Activated CD4-positive, alpha-beta T cell treated with anti-CD3 and anti-CD28 coated beads, Interleukin-2, amount 50 U/mL, for 48 hours (primary cell): ENCODE measurements around the gene PLXDC2.

Experiments used
- DNase-seq, 2 experiments: peaks; one replicate each; pipeline ENCODE4 v3.0.0-alpha.2; 2020

The PLXDC2 gene

GRCh38 chr10:20073167-20073566 lies 256.9 kb downstream of the PLXDC2 start:
- DNase-seq: no peak

- DNase-seq: no peak
These were observed 259.5 kb downstream of the PLXDC2 start for GRCh38 chr10:20075713-20076112.

DNA sequence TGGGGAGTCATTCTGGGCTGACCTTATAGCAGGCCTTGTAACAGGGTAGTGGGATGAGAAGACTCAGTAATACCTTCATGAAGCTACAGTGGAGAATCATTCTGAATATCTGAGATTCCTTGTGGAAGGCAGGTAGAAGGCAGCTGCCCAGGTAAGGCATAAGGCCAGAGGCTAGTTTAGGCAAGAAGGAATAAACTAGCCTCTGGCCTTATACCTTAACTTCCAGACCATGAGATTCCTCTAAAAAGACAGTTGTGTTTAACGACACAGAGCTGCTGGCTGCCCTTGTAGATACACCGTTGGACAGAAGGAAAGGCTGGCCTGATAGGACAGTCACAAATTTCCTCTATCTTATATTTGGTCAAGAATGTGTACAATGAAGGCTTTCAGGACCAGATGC lies 268.2 kb downstream of the PLXDC2 start:
- DNase-seq: no peak

GRCh38 chr10:20085115-20085514 lies 268.9 kb downstream of the PLXDC2 start:
- DNase-seq: no peak

DNA sequence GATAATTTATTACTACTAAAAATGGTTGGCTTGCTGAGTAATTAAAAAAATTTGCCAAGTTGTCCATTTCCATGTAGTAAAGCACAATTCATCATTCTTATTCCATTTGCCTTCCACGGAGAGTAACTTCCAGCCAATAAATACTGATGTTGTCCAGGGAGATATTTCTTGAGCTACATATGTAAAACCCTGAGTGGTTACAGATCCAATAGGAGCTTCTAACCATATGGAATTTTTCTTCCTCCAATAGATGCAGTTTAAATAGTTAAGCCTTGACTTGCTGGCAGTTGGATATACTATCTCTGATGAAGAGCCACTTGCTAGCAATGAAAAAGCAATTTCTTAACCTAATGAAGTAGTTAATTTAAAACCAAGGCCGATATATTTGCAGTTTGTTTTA lies 271.1 kb downstream of the PLXDC2 start:
- DNase-seq: no peak

GRCh38 chr10:20088061-20088701 lies 271.9 kb downstream of the PLXDC2 start:
- no peak for DNase-seq

- no peak for DNase-seq
These were observed 273.6 kb downstream of the PLXDC2 start for GRCh38 chr10:20089879-20090278.

DNA sequence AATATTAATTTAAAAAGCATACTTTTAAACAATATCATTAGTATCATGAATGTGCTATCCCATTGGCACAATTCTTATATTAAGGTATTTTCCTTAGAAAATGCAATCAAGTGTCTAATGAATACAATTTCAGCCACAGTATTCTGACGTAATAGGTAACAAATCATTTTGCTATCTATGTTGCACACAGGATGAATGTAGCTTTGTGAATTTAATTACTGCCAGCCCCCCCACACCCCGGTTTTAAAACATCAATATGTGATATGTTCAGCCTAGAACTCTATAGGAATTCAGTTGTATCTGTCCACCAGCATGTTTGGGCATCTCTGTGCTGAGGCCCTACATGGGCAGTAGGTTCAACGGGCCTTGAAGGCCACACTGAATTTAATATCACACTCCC lies 274.6 kb downstream of the PLXDC2 start:
- DNase-seq: no peak

DNA sequence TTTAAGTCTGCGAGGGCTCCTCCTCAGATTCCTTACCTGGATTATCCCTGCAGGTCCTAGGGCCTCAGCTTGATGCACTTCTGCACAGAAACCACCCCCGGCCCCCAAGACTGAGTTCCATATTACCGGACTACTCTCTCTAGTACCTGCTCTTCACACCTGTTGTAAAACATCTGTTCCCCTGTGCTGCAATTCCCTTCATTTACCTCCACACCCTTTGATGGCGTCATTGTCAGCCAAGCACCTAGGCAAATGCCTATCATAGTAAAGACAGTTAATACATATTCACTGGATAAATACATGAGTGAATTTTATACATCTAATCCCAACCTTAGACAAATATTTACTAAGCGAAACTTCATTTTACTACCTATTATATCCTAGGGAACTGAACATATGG lies 275.5 kb downstream of the PLXDC2 start:
- no peak for DNase-seq

GRCh38 chr10:20093600-20093999 lies 277.4 kb downstream of the PLXDC2 start:
- no peak for DNase-seq

DNA sequence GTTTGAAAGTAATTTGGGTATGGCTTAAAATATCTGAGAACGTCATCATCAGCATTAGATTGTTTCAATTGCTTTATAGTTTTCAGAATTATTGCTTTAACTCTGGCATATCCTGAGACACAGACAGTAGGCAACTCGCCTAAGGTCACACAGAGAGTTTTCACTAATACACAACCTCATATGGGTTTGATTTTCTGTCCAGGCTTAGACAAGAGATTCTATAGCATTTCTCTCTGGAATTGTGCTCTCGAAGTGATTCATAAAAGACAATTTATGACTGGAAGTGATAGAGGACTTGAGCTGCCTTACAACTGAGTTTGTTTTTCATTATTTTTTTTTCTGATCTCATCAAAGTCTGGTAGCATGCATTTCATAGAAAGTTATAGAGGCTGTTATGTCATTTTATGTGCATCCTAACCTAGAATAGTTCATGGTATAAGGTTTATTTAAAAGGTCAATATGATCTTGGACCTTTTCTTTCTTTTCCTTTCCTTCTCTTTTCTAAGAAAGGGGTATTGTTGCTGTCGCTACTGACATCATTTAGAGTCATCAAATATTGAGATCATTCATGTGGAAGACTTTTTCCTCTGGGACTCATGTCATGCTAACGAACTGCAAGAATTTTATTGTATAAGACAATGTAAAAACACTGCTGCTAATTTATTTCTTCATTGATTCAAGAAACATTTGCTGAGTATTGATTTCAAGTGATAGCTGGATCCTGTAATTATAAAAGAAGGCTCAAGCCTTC lies 278.2 kb downstream of the PLXDC2 start:
- DNase-seq: no peak

GRCh38 chr10:20100171-20100570 lies 283.9 kb downstream of the PLXDC2 start:
- no peak for DNase-seq

DNA sequence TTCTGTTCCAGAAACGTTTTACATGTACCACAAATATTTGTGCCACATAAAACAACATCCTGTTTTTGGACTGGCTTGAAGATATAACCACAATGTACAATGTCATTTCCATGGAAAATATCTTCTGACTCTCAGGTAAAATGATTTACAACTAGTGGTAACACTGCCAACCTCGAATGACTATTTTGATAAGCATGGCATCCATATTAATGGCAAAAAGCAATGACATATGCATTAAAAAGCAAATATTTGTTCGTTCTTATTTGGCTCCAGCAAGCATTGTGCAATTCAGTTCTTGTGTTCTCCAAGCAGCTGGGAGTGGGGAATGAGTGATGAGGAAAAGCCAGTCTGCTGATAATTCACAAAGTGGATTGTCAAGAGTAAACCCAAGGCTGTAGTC lies 289.0 kb downstream of the PLXDC2 start:
- DNase-seq: no peak

DNA sequence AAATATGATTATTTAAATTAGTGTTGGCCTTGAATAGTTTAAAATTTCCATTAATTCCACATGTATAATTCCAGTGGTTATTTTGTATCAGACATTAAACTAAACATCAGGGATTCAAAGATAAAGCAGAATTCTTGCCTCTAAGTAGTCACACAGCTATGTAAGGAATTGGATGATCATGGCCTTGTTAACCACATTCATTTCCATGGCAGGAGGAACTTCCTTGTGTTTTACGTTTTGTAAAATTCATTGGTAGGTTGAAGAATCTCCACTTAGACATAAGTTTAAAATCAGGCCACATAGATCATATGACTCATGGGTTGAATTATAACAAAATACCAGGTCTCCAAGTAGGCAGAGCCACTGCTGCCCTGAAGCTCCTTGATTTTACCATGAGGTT lies 289.7 kb downstream of the PLXDC2 start:
- no peak for DNase-seq

GRCh38 chr10:20108021-20108420 lies 291.8 kb downstream of the PLXDC2 start:
- no peak for DNase-seq

DNA sequence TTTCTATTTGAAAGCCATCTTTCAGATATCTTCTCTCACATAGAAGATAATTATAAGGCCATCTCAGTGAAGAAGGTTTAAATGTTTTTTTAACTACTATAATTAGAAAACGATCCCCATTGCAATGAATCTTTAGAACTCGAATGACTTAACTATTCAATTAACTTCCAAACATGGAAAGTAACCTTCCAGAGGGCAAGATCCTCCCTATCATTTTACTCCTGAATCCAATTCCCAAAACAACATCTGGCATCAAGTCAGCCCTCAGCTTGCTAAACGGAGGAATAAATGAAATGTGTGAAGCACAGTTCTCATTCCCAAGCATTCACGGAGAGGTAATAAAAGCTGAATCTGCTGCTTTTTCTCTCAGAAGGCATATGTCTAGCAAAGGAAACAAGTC lies 293.4 kb downstream of the PLXDC2 start:
- DNase-seq: no peak

DNA sequence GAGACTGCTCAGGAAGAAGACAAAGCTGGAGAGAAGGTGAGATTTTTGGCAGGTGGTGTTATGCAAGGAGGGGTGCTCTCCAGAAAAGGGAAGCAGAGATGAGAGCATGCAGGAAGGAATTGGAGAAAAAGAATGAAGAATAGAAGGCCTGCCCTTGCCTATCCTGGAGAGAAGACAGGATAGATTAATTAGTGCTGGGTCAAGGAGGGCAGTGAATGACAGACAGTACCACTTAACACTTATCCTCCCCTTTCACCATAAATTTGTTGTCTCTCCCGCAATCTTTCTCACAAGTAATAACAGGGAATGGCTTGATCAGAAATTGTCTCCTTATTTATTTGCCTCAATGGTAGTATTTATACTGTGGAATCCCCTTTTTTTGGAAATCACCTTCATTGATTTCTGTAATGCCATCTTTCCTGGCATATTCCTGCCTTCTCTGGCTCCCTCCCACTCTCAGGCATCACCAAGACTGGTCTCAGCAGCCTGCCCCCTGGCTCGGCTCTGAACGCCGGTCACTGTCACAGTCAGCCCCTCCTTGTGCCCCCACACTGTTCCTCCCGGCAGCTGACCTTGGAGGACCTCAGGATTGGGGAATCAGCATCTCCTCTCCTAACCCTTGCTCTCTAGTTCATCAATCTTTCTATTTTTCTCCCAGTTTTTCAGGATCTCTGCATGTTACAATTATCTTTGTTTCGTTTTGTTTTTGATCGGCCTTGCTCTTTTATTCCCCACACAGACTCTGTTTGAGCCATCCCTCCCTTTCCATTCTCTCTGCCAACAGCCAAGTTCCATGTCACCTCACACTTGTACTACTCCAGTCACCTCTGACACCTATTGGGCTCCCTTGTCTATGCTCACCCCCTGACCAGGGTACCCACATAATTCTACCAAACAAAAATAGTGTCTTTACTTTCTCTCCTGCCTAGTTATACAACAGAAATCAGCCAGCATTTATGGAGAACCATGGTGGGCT lies 294.2 kb downstream of the PLXDC2 start:
- DNase-seq: no peak

- no peak for DNase-seq
These were observed 297.9 kb downstream of the PLXDC2 start for GRCh38 chr10:20114179-20114578.

- DNase-seq: no peak
These were observed 299.7 kb downstream of the PLXDC2 start for GRCh38 chr10:20115894-20116293.

- DNase-seq: no peak
These were observed 301.2 kb downstream of the PLXDC2 start for GRCh38 chr10:20117471-20117870.

- no peak for DNase-seq
These were observed 301.9 kb downstream of the PLXDC2 start for GRCh38 chr10:20118119-20118518.

- DNase-seq: no peak
These were observed 312.6 kb downstream of the PLXDC2 start for GRCh38 chr10:20128811-20129210.

GRCh38 chr10:20132816-20133215 lies 316.6 kb downstream of the PLXDC2 start:
- no peak for DNase-seq
